Mammary epithelial cell (primary cell): Measurements from ENCODE around the gene PALD1.

Experiments
- CTCF ChIP-seq, 2 donors: IDR thresholded peaks in 1 of 2; conservative IDR thresholded peaks in 1 of 2; 2 replicates each; pipeline ENCODE4 v1.5.1; 2011 to 2012; ENCODE audit warnings: inconsistent platforms in 2 of 2, low read length in 2 of 2, mild to moderate bottlenecking in 2 of 2, control low read depth in 1 of 2, low read depth in 1 of 2; ENCODE audit not compliant: insufficient read depth in 1 of 2; ENCODE audit errors: extremely low read depth in 1 of 2
- EZH2 ChIP-seq: IDR thresholded peaks from 2 replicates; pipeline ENCODE4 v1.6.1; 2012; ENCODE audit warnings: low read length, inconsistent platforms, borderline replicate concordance

DNA sequence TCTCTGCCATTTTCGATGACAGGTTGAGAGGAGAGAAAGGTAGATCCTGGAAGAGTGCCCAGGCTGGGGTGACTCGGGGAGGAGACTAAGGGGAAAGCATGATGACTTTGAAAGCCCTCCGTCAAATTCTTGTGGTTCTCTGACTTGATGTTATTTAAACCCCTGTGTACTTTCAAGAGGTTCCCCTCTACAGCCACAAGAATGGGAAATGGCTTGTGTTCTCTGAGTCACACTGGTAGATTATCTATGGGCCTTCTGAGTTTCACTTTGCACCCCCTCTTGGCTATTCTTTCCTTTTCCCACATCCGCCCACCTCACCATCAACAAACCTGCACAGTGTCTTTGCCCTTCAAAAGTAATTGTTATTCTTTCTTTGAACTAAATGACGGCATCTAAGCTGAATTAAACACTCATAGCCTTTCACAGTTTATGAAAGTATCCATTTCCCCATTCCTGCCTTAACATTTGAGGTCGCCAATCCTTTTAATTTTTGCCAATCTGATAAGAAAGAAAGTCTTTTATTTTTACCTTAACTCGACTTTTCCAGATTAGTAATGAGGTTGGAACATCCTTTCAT lies 99.9 kb downstream of the PALD1 start:
- TF ChIP-seq EZH2 (no peak), CTCF (conservative IDR thresholded peaks at IDR 0.05 in 1 of 2, IDR thresholded peaks at IDR 0.05 in 1 of 2; ENCODE audit: extremely low read depth in 1 of 2, insufficient read depth in 1 of 2, low read depth in 1 of 2, low read length in 2 of 2) (no peak)
